HepG2 (cell line): ENCODE results near the gene PIK3C3. TPM values are rescaled to one million over a fixed set of nuclear protein-coding genes. Genes with fewer than 3 reads are reported as not detected.

Source experiments
- ARNT2 ChIP-seq: sonication (generic); formaldehyde crosslinking; IDR thresholded peaks from 2 replicates; pipeline ENCODE4 v1.8.0; 2022; ENCODE audit warnings: mild to moderate bottlenecking, low read depth, missing genetic modification reagents, moderate library complexity
- CEBPG ChIP-seq: IDR thresholded peaks from 2 replicates; pipeline ENCODE4 v1.6.1; 2016
- CHCHD3 ChIP-seq: sonication (generic); formaldehyde crosslinking; IDR thresholded peaks from 2 replicates; pipeline ENCODE4 v1.8.0; 2022; ENCODE audit warnings: mild to moderate bottlenecking, missing genetic modification reagents, moderate library complexity
- EED ChIP-seq: sonication (generic); formaldehyde crosslinking; IDR thresholded peaks from 2 replicates; pipeline ENCODE4 v1.5.0; 2020; ENCODE audit warnings: mild to moderate bottlenecking, missing genetic modification reagents
- GATAD1 ChIP-seq: IDR thresholded peaks from 2 replicates; pipeline ENCODE4 v1.6.1; 2016; ENCODE audit warnings: missing genetic modification reagents, missing compliant biosample characterization
- HMGXB4 ChIP-seq, 2 experiments: sonication (generic) in 1 of 2; formaldehyde crosslinking in 1 of 2; IDR thresholded peaks; 2 replicates each; pipeline versions ENCODE4 v1.4.0 to v1.6.1; 2018 to 2020; ENCODE audit warnings: missing genetic modification reagents in 2 of 2, borderline replicate concordance in 1 of 2, low read depth in 1 of 2, mild to moderate bottlenecking in 1 of 2, missing biosample characterization in 1 of 2
- JUND ChIP-seq: sonication (generic); formaldehyde crosslinking; IDR thresholded peaks from 2 replicates; pipeline ENCODE4 v1.8.0; 2022; ENCODE audit warnings: mild to moderate bottlenecking, missing genetic modification reagents
- KDM2A ChIP-seq: sonication (generic); formaldehyde crosslinking; IDR thresholded peaks from 2 replicates; pipeline ENCODE4 v1.4.0; 2020; ENCODE audit warnings: low read depth, missing genetic modification reagents, borderline replicate concordance
- MXI1 ChIP-seq: IDR thresholded peaks from 3 replicates; pipeline ENCODE4 v1.6.1; 2012; ENCODE audit warnings: low read depth, low read length, inconsistent platforms, borderline replicate concordance
- NFRKB ChIP-seq: fragments of 450-650 bp; IDR thresholded peaks from 2 replicates; pipeline ENCODE4 v1.6.1; 2017
- PRDM10 ChIP-seq: sonication (generic); formaldehyde crosslinking; IDR thresholded peaks from 2 replicates; pipeline ENCODE4 v1.4.0; 2020; ENCODE audit warnings: low read depth, missing genetic modification reagents
- RXRA ChIP-seq: sonication (generic); formaldehyde crosslinking; IDR thresholded peaks from 2 replicates; pipeline ENCODE4 v1.5.1; 2020; ENCODE audit warnings: missing genetic modification reagents
- SKI ChIP-seq: fragments of 450-650 bp; IDR thresholded peaks from one replicate; pipeline ENCODE4 v1.6.1; 2018; ENCODE audit warnings: mild to moderate bottlenecking; ENCODE audit not compliant: partially characterized antibody
- SMC3 ChIP-seq: IDR thresholded peaks from 2 replicates; pipeline ENCODE4 v1.6.1; 2011; ENCODE audit warnings: low read length, improper control_type of control experiment
- SOX6 ChIP-seq, 2 experiments: fragments of 450-650 bp in 1 of 2; sonication (generic) in 1 of 2; formaldehyde crosslinking in 1 of 2; IDR thresholded peaks; 2 replicates each; pipeline versions ENCODE4 v1.4.0 to v1.6.1; 2017 to 2020; ENCODE audit warnings: antibody characterized with exemption in 1 of 2, mild to moderate bottlenecking in 1 of 2, missing genetic modification reagents in 1 of 2
- STAG1 ChIP-seq: sonication (generic); formaldehyde crosslinking; IDR thresholded peaks from 2 replicates; pipeline ENCODE4 v1.4.0; 2020; ENCODE audit warnings: missing genetic modification reagents
- TBP ChIP-seq: sonication (generic); formaldehyde crosslinking; IDR thresholded peaks from 2 replicates; pipeline ENCODE4 v1.5.0; 2020; ENCODE audit warnings: missing genetic modification reagents
- YEATS2 ChIP-seq: sonication (generic); formaldehyde crosslinking; IDR thresholded peaks from 2 replicates; pipeline ENCODE4 v1.4.0; 2020; ENCODE audit warnings: missing genetic modification reagents, borderline replicate concordance
- ZNF280D ChIP-seq: sonication (generic); formaldehyde crosslinking; IDR thresholded peaks from 2 replicates; pipeline ENCODE4 v1.5.1; 2020; ENCODE audit warnings: mild to moderate bottlenecking, missing genetic modification reagents
- ZNF34 ChIP-seq: sonication (generic); formaldehyde crosslinking; IDR thresholded peaks from 2 replicates; pipeline ENCODE4 v1.4.0; 2020; ENCODE audit warnings: mild to moderate bottlenecking, missing genetic modification reagents, borderline replicate concordance
- ZNF468 ChIP-seq: sonication (generic); formaldehyde crosslinking; IDR thresholded peaks from 2 replicates; pipeline ENCODE4 v1.8.0; 2022; ENCODE audit warnings: mild to moderate bottlenecking, moderate library complexity, missing genetic modification reagents
- ZNF570 ChIP-seq: sonication (generic); formaldehyde crosslinking; IDR thresholded peaks from 2 replicates; pipeline ENCODE4 v1.4.0; 2020; ENCODE audit warnings: mild to moderate bottlenecking, missing genetic modification reagents, borderline replicate concordance
- ZNF674 ChIP-seq: sonication (generic); formaldehyde crosslinking; IDR thresholded peaks from 2 replicates; pipeline ENCODE4 v1.5.0; 2020; ENCODE audit warnings: low read depth, mild to moderate bottlenecking, missing genetic modification reagents
- polyA plus RNA-seq, 8 experiments: library from polyadenylated mRNA; depleted of rRNA in 3 of 8; stranded (reverse) in 7 of 8; unstranded in 1 of 8; fragments of >200 nt; fragmentation: Illumina TruSeq in 4 of 8; extraction: Trizol in 4 of 8; gene quantifications; 2 replicates each; pipeline versions ENCODE4 v1.2.1 to v1.2.3, GENCODE V29; 2011 to 2016; ENCODE audit warnings: low read depth in 4 of 8, missing spikeins in 1 of 8, mixed read lengths in 1 of 8; ENCODE audit not compliant: insufficient read depth in 1 of 8
- total RNA-seq, 5 experiments: library from RNA; depleted of rRNA; stranded (reverse); fragments of >200 nt; fragmentation: Illumina TruSeq; extraction: Trizol; gene quantifications; 2 replicates each; pipeline ENCODE4 v1.2.3, GENCODE V29; 2016; ENCODE audit warnings: low read depth in 1 of 5

Gene PIK3C3
- total and polyA plus RNA-seq, 2 of the 13 experiments (the other 11 are each of a cell fraction or from before 2014, with no cell fraction given): 42.8 to 46.4 TPM

DNA sequence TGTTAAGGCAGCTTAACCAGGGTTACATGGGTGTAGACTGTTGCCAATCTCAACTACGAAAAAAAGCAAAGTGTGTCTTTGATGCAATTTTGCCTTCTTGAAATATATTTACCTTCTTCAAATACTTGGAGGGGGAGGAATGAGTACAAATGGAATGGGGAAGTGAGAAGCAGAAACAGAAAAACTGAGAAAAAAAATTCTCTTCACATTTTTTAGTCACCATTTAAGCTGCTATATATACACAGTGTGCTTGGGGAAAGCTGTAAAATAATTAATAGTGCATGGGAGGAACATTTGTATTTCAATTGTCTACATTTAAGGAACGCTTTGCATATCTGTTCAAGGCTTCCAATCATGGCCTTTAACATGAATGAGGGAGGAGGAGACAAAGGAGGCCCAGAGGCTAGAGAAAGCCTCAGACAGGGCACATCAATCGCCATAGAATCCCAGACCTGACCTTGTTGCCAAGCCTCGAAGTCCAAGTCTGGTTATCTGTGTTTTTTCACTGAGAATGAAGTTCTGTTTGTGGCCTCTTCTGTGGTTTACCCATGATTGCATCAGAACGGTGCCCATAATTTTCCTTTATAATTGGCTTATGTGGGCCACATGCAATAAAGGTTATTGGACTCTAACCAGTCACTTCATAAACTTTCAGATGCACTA is 158.6 kb downstream of the PIK3C3 start (continued):
- TF ChIP-seq ZNF280D (CRISPR knock-in tag): no peak
- TF ChIP-seq EED (CRISPR knock-in tag): no peak
- TF ChIP-seq TBP (CRISPR knock-in tag): no peak
- no peak for TF ChIP-seq KDM2A (CRISPR knock-in tag)
- no peak for TF ChIP-seq GATAD1 (CRISPR knock-in tag)
- 0 out of 4 replicates have a peak, but pooled peaks of 1 of the 2 experiments have one; percentile 37 for TF ChIP-seq HMGXB4 (CRISPR knock-in tag; IDR thresholded peaks at IDR 0.05; ENCODE audit: borderline replicate concordance in 1 of 2, low read depth in 1 of 2)
- no peak for TF ChIP-seq ARNT2 (CRISPR knock-in tag)
- TF ChIP-seq MXI1: no peak
- TF ChIP-seq ZNF468: no peak
- TF ChIP-seq CHCHD3 (CRISPR knock-in tag): no peak
- no peak for TF ChIP-seq SMC3
- no peak for TF ChIP-seq JUND (CRISPR knock-in tag)
- TF ChIP-seq RXRA: no peak
- TF ChIP-seq NFRKB: no peak
- TF ChIP-seq STAG1 (CRISPR knock-in tag): no peak
- TF ChIP-seq ZNF34: no peak
- TF ChIP-seq SOX6 (IDR thresholded peaks at IDR 0.05): no peak
- peak; percentile 69 for TF ChIP-seq SOX6 (CRISPR knock-in tag; IDR thresholded peaks at IDR 0.05)
- TF ChIP-seq YEATS2: no peak
- TF ChIP-seq CEBPG (CRISPR knock-in tag): peak; percentile 88
- TF ChIP-seq SKI: peak; percentile 45
- no peak for TF ChIP-seq ZNF570 (CRISPR knock-in tag)
- no peak for TF ChIP-seq PRDM10 (CRISPR knock-in tag)
- TF ChIP-seq ZNF674 (CRISPR knock-in tag): no peak
